SU-DHL-6 (cell line): ENCODE results near the gene LRRC2.

ENCODE experiments used
- EZH2phosphoT487 ChIP-seq: fragments of 200-600 bp; sonication (generic), shearing (Covaris generic); conservative IDR thresholded peaks from 2 replicates; pipeline ENCODE4 v1.6.1; 2018; ENCODE audit warnings: mild to moderate bottlenecking, antibody characterized with exemption, low read length, moderate library complexity, mixed read lengths
- TF ChIP-seq, protein P1 (sequence below): fragments of 200-600 bp; sonication (generic); IDR thresholded peaks from one replicate; pipeline ENCODE4 v1.5.1; 2017; ENCODE audit warnings: antibody characterized with exemption, mild to moderate bottlenecking, low read length, moderate library complexity; ENCODE audit not compliant: insufficient read depth, poor library complexity, severe bottlenecking

DNA sequence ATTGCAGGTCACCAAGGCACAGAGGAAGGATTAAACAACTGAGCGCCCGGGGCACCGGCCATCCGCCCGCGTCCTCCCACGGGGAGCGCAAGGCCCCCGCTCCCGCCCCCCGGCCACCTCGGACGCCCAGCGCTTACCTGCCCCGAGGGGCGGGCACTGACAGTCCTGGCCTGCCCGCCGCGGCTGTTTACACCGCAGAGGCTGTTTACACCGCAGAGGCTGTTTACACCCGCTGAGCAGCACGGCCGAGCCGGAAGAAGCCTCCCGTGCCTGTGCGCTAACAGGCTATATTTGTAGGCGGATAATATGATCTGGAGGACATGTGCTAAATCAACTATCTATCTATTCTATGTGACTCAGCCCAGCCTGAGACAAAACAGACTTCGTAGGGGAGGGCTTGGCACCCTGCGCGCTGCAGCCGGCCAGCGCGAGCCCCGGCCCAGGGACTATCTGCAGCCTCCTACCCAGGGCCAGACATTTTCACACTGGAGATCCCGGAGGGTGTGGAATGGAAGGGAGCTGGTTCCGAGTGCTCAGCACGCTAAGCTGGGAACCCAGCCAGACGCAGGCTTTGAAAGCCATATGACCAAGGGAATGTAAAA is at the start of gene LRRC2:
- TF ChIP-seq, protein P1, sequence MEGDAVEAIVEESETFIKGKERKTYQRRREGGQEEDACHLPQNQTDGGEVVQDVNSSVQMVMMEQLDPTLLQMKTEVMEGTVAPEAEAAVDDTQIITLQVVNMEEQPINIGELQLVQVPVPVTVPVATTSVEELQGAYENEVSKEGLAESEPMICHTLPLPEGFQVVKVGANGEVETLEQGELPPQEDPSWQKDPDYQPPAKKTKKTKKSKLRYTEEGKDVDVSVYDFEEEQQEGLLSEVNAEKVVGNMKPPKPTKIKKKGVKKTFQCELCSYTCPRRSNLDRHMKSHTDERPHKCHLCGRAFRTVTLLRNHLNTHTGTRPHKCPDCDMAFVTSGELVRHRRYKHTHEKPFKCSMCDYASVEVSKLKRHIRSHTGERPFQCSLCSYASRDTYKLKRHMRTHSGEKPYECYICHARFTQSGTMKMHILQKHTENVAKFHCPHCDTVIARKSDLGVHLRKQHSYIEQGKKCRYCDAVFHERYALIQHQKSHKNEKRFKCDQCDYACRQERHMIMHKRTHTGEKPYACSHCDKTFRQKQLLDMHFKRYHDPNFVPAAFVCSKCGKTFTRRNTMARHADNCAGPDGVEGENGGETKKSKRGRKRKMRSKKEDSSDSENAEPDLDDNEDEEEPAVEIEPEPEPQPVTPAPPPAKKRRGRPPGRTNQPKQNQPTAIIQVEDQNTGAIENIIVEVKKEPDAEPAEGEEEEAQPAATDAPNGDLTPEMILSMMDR: no peak
- TF ChIP-seq EZH2phosphoT487: no peak
